Keratinocyte (primary cell): ENCODE data around the gene COASY.

Source experiments
- CTCF ChIP-seq, 3 experiments: IDR thresholded peaks in 1 of 3; conservative IDR thresholded peaks in 1 of 3; optimal IDR thresholded peaks in 1 of 3; 2 replicates in 2 of 3; 3 replicates in 1 of 3; pipeline versions ENCODE3 to v1.5.1; 2011; ENCODE audit warnings: low read length in 3 of 3, mild to moderate bottlenecking in 3 of 3, moderate library complexity in 2 of 3, control low read depth in 1 of 3, inconsistent platforms in 1 of 3; ENCODE audit not compliant: insufficient read depth in 2 of 3; ENCODE audit errors: extremely low read depth in 1 of 3
- EZH2 ChIP-seq: IDR thresholded peaks from one replicate; pipeline ENCODE4 v1.6.1; 2012; ENCODE audit warnings: inconsistent platforms, mild to moderate bottlenecking, low read length, moderate library complexity

- no peak for TF ChIP-seq CTCF (optimal IDR thresholded peaks at IDR 0.05 in 1 of 3, IDR thresholded peaks at IDR 0.05 in 1 of 3, conservative IDR thresholded peaks at IDR 0.05 in 1 of 3; ENCODE audit: extremely low read depth in 1 of 3, insufficient read depth in 2 of 3, low read length in 3 of 3)
- TF ChIP-seq EZH2: no peak
Measured at GRCh38 chr17:42530952-42531454, 30.9 kb upstream of the COASY start.
